SH-SY5Y (cell line): ENCODE results near the gene TMEM161A.

Experiments used
- GATA2 ChIP-seq: IDR thresholded peaks from 2 replicates; pipeline ENCODE4 v1.6.1; 2011; ENCODE audit warnings: mild to moderate bottlenecking, low read depth, low read length
- GATA3 ChIP-seq: IDR thresholded peaks from 2 replicates; pipeline ENCODE4 v1.6.1; 2011; ENCODE audit warnings: low read depth, mild to moderate bottlenecking, low read length, moderate library complexity

DNA sequence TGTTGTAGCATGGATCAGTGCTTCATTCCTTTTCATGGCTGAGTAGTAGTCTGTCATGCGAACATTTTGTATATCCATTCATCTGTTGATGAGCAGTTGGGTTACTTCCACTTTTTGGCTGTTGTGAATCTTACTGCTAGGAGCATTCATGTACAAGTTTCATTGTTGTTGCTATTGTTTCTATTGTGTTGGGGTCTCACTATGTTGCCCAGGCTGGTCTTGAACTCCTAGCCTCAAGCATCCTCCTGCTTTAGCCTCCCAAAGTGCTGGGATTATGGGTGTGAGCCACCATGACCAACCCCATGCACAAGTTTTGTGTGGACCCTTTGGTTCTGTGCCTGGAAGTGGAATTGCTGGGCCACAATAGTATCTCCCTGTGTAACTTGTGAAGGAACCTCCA is 58.7 kb downstream of the TMEM161A start:
- no peak for TF ChIP-seq GATA2
- TF ChIP-seq GATA3, result no peak
